NCI-H2029 (cell line): Measurements from ENCODE around the gene SLC37A4.
"Not testable (repeated sequence)": the region's sequence is repeated elsewhere in the genome, so short reads cannot be mapped to it uniquely, and the experiment has no call there.

Experiments
- DNase-seq: peaks from one replicate; lab custom pipeline; 2025; lab: John Stamatoyannopoulos, UW

The SLC37A4 gene

DNA sequence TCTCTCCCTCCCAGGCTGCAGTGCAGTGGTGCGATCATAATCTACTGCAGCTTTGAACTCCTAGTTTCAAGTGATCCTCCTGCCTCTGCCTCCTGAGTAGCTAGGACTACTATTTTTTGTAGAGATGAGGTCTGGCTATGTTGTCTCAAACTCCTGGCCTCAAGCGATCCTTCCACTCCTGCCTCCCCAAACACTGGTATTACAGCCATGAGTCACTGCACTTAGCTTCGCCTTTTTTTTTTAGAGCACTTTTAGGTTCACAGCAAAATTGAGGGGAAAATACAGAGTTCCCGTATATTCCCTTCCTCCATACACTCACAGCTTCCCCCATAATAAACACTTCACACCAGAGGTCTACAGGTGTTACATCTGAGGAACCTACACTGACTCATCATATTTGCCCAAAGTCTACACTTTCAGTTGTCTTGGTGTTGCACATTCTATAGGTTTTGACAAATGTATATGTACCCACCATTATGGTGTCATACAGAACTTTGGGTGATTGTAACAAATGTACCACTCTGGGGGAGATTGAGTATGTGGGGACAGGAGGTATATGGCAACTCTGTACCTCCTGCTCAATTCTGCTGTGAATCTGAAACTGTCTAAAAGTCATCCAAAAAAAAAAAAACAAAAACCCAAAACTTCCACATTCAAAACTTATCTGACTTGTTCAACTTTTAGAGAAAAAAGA lies 11.3 kb upstream of the SLC37A4 start:
- no peak for DNase-seq

DNA sequence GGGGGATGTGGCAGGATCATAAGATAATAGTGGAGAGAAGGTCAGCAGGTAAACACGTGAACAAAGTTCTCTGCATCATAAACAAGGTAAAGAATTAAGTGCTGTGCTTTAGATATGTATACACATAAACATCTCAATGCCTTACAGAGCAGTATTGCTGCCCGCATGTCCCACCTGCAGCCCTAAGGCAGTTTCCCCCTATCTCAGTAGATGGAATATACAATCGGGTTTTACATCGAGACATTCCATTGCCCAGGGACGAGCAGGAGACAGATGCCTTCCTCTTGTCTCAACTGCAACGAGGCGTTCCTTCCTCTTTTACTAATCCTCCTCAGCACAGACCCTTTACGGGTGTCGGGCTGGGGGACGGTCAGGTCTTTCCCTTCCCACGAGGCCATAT lies 8.8 kb upstream of the SLC37A4 start:
- DNase-seq, result not testable (repeated sequence)

DNA sequence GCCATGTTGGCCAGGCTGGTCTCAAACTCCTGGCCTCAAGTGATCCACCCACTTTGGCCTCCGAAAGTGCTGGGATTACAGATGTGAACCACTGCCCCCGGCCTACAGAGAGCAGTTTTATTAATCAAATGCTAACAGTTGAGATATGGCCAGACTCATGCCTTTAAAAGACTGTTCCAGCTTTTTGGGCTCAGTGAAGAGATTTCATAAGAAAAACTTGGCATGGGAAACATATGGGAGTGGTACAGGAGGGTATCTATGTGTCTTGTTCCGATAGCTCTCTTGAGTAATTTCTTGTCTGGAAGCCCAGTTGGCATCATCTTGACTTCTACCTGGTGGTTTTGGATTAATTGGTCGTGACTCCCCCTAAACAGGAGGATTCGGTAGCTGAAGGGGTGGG lies 8.2 kb upstream of the SLC37A4 start:
- no peak for DNase-seq

DNA sequence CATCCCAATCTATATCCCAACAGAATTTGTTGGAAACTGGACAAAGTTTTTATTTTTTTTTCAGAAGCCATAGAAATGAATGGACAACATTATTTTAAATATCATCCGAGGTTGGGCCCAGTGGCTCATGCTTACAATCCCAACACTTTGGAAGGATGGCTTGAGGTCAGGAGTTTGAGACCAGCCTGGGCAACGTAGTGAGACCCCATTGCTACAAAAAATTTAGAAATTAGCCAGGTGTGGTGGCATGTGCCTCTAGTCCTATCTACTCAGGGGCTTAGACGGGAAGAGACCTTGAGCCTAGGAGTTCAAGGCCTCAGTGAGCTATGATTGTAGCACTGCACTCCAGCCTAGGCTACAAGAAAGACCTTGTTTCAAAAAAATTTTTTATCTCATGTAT lies 4.1 kb upstream of the SLC37A4 start:
- no peak for DNase-seq

DNA sequence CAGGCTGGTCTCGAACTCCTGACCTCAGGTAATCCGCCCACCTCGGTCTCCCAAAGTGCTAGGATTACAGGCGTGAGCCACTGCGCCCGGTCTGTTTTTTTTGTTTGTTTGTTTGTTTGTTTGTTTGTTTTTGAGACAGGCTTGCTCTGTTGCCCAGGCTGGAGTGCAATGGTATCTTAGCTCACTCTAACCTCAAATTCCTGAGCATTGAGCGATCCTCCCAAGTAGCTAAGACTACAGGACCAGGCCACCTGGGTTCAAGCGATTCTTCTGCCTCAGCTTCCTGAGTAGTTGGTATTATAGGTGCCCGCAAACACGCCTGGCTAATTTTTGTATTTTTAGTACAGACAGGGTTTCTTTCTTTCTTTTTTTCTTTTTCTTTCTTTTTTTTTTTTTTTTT lies 2.7 kb upstream of the SLC37A4 start:
- DNase-seq, result not testable (repeated sequence)

DNA sequence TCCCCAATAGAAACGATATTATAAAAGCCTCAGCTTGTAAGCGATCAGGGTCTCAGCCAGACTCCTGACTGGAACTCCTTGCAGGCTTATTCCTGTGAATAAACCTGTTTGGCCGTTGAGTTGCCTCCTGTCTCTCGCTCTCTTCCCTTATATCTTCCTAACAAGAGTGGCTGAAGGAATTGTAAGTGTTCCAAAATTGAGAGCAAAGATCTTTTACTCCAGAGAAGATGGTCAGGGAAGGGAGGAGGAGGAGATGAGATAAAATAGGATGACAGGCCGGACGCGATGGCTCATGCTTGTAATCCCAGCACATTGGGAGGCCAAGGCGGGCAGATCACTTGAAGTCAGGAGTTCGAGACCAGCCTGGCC lies 1.2 kb upstream of the SLC37A4 start:
- no peak for DNase-seq

DNA sequence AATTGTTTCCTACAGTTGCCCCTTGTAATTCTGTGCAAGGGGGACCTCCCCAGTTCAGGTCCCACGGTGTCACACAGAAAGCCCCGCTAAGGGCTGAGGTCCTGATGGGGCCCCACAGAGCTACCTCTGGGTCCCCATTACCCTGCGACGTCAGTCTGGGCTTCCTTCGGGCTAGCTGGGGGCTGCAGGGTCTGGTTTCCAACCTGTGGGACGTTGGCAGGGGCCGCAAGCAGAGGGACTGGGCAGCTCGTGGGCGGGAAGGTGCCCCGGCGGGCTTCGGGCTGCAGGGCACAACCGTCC lies 698 bp downstream of the SLC37A4 start:
- no peak for DNase-seq

DNA sequence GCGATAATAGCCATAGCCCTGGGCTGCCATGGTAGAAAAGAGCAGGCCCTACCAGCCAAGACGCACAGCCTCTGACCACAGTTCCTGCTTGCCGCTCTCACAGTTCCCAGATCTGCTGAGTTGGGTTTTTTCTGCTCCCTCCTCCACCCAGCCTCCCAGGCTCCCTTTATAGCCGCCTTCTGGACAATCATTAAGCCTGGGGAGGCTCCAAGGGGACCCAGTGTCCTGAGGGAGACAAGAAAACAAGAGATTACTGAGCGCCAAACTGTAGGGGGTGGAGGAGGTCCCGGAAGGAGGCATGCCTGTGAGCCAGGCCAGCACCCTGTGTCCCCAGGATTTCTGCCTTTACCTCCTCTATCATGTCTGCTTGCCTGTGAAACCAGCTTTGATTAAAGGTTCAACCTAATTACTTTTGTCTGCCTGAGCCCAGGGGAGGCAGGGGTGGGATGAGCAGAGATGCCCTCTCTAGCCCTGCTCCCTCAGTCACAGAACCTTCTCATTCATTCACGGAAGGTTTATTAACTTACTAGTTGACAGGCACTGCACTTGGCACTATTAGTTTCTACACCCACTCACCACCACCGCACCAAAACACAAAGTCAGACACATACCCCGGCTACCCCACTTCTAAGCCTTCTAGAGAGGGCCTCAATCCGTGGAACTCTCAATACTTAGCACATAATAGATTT lies 1.2 kb downstream of the SLC37A4 start:
- no peak for DNase-seq

DNA sequence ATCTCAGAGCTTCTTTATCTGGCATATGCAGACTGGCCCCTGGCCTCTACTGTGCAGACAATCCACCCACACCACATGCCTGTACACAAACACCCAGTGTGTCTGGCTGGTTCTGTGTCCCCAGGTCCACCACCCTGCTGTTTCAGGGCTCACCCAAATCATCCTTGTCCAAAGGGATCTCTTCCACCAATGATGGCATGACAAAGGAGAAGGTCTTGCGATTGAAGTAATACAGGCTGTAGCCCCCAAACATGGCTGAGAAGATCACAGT lies 1.7 kb downstream of the SLC37A4 start:
- no peak for DNase-seq

DNA sequence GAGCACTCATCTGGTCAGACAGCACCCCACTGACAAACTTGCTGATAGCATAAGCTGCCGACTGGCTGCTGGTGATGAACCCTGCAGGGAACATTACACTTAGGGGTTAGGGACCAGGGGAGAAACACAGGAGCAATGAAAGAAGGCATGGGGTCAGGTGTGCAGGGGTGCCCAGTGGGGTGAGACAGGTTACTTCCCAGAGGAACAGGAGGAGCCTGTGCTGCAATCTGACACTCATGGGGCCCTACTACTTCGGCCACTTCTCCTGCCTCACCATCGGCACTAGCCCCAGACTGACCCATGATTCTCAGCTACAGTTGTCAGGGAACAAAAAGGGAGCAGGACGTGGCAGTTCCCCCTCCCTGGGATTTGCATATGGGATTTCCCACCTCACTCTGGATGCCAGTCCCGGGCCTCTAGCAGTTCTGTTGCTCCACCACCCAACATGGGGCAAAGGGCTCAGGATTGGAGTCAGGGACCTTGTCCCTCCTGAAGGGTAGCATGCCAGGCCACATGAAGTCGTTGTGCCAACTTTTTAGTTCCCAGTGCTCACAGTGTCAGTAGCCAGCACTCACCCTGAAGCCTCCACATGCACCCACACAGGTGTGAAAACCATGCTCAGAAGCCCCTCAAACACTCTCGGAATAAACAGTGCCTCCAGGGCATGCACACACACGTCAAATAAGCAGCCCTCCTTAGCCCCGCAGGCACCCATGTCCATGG lies 2.2 kb downstream of the SLC37A4 start:
- DNase-seq, result no peak

DNA sequence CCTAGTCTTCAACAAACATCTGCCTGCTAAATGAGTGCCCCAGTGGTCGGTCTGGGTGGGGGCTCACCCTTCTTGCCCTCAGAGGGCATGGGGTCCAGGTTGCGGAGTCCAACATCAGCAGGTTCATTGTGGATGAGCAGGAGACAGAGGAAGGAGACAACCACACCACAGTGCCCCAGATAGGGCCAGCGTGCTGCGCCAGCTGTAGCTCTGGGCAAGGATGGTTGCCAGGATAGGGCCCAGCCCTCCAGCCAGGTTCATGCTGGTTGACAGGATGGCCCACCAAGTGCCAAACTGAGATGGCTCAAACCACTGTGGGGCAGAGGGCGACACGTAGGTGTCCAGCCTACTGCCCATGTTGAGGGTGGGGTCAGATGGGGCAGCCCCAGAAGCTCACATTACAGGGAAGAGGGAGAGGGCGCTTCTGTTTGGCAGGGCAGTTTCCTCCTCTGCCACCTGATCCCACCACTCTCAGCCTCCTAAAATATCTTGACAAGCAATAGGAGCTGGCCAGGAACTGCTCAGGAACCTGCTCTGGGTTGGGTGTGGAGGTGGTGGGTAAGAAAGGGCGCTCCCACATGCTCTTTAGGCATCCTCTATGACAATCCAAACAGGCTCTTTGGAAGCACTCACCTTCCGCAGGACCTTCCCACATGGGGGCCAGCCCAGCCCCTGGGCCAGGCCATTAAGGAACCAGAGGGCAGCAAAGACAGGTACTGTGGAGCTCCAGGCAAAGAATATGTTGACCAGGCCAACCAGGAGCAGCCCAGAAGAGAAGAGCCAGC lies 2.9 kb downstream of the SLC37A4 start:
- DNase-seq, result no peak

DNA sequence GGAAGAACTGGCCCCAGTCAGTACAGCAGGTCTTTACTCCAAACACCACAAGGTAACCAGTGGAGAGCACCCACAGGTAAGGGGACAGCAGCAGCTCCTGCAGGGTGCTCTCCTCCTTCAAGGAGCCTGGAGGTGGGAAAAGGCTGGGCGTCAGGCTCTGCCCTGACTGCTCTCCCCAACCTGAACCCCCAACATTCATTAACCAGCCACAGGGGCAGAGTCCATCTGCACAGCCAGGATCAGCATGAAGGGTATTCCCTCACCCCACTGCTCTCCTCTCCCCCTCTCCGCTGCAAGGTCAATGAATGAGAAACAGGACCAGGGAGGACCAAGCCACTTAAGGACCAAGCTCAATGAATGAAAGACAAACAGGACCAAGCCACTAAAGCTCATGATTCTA lies 3.7 kb downstream of the SLC37A4 start:
- no peak for DNase-seq

DNA sequence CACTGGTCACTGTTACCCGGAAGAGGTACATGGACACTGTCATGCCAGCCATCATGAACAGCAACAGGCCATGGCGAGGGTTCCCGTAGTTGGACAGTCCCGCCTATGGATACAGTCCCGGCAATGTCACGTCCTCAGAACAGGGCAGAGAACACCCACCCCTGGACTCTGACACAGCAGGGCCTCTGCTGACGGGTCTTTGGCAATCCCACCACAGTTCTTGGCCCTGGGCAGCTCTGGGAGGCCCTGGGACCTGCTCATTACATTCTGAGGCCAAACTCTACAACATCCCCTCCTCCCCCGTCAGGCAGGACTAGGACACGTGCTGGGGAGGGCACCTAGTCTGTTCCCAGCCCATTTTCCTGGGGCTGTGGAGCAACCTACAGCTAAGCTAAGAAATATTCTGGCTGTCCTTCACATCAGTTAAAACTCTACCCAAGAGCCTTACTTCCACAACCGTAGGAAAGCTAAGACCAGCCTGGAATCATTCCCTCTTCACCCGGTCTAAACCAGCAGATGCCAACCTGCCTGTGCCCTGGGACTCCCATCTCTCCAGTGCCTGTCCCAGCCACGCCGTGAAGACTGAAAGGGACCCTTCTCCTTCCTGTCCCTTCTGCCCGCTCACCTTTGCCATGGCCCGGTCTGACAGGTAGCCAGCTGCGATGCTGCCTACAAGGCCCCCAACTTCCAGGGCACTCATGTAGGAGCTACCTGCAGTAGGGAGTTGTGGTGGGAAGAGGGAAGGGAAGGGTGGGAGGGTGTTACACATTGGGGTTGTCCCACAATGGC lies 4.5 kb downstream of the SLC37A4 start:
- DNase-seq, result no peak

DNA sequence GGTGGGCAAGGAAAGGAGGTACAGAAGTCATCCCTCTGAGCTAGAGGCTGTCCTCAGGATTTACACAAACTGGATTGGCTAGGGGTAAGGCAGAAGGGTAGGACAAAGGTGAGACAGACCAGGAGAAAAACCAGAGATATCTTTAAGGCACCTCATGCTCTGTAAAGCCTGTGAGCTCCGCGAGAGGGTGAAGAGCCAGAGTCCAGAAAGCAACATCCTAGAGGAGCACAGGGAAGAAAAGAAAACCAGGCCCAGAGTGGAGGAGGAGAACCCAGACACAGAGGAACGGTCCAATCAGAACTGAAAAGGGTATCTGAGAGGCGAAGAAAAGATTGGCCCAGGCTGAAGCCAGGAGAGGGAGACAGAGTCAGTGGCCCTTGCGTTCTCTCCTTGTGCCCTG lies 5.1 kb downstream of the SLC37A4 start:
- DNase-seq, result no peak

DNA sequence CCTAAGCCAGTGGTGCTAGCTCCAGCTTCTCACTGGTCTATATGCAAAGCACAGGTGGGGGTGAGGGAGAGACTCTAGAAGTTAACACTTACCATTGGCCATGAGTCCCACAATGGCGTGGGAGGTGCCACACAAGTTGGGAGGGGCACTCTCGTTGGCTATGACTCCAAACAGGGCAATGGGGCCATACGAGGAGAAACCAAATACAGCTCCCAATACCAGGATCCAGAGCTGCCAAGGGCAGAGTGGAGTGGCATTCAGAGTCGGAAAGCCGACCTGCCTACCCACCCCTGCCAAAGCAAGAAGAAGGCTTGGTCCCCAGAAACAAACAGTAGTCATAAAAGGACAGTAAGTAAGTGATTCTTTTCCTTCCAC lies 5.6 kb downstream of the SLC37A4 start:
- no peak for DNase-seq

DNA sequence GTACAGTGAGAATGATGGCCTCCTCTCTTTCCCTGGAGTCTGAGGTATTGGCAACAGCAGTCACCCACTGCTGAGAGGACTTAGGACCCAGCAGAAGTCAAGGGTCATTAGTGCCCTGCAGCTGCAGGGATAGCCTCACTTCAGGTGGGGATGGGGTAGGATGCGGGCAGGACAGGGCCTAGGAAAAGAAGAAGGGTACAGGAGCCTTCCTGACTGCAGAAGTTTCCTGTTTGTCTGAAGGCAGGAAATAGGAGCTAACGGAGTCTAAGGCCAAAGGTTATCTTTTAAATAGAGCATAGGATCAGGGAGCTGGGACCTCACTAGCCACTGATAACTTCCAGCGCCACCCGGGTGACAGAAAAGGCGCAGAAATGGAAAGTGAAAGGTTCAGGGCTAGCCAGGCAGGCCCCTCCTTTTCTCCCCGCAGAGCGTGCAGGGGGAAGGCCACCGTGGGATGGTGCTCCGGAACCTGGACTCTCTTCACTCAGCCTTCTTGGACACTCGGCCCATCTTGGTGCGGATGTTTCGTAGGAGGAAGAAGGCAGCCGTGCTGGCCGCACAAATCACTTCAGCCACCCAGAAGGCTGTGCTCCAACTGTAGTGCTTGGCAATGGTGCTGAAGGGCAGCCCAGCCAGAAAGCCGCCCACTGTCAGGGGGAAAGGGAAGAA lies 6.1 kb downstream of the SLC37A4 start:
- DNase-seq, result no peak

DNA sequence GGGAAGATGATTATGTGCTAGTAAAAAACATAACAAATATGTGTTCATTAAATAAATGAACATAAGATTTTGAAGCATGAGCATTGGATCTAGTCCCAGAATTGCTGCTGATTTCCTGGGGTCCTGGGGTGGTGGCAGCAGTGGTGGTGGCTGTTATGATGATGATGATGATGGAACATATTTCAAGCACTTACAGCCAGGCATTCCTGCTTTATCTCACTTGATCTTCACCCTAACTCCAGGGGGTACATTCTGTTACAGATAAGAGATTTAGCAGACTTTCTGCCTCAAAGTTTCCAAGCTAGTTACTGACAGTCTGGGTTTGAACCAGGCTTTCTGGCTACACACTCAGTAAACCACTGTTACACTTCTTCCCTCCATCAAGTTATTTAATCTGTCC lies 6.9 kb downstream of the SLC37A4 start:
- no peak for DNase-seq

DNA sequence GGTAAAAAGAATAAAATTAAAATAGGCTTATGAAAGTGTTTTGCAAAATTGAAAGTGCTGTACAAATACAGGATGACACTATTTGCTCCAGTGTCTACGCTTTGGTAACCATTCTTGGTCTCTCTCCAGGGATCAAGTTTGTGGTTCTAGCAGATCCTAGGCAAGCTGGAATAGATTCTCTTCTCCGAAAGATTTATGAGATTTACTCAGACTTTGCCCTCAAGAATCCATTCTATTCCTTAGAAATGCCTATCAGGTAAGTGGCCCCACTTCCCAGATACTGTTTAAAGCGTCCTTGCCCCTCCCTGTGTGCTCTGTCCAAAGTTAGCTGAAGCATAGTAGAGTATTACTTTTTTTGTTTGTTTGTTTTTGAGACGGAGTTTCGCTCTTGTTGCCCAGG lies 9.0 kb downstream of the SLC37A4 start:
- no peak for DNase-seq

DNA sequence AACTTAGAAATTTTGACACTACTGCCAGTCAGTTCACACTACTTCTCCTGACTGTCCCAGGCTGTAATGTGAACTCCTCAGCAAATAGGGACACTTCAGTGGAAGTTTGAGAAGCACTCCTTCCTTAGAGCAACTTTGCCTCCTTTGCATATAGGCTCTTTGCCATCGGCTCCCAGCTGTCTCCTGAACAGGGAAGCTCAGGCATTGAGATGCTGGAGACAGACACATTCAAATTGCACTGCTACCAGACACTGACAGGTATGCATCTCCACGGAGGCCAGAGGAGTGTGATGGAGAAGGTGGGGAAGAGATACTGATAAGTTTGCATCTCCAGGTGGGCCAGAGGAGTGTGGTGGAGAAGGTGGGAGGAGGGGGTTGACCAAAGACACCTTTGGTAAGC lies 10.7 kb downstream of the SLC37A4 start:
- no peak for DNase-seq

DNA sequence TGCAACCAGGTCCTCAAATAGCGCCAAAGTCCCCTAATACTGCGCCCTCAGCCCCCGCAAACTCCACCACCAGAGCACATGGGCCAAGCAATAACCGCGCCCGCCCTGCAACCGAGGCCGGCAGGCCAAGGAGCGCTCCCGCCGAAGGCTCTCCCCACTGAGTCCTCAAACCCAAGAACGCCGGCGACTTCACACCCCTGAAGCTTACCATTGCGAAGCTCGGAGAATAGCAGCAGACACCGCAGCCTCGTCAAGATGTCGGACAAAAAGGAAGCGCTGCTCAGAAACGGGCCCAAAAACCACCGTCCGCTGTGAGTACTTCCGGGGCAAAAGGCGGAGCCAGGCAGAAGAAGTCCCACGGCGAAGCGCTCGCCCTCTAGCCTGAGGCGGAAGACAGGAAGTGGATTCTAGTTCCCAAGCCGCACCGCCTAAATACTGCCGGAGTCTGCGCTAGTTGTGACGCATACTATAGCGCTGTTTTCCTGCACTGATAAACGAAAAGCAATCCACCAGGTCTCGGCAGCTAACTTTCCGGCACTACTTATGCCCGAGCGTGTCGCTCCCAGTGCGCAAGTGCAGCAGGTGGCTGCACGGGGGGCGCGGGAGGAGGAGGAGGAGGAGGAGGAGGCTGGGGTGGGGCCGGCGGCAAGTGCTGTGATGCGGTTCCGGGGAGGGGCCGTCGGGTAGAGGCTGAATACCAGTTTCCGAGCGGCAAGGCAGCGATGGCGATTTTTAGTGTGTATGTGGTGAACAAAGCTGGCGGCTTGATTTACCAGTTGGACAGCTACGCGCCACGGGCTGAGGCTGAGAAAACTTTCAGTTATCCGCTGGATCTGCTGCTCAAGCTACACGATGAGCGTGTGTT lies 12.4 kb downstream of the SLC37A4 start, which contains the start of the genes RPS25 and TRAPPC4:
TSS of gene RPS25 (minus strand) at position 270 of the 865 bp plus-strand sequence. CDS start at position 211, 59 bp downstream.
TSS of gene TRAPPC4 (plus strand) at position 693 of the 865 bp plus-strand sequence. CDS start at position 723, 30 bp downstream.
- peak; percentile 97 for DNase-seq
